Ovary (tissue), 3 donors: ENCODE measurements around the gene KIAA1328.

ENCODE experiments used
- POLR2A ChIP-seq: fragments of 450-650 bp; IDR thresholded peaks from one replicate; pipeline ENCODE4 v1.6.1; 2017; ENCODE audit warnings: antibody characterized with exemption, mild to moderate bottlenecking, moderate library complexity
- TF ChIP-seq, protein P1 (sequence below), 3 donors: fragments of 450-650 bp in 2 of 3; fragments of 200-600 bp in 1 of 3; IDR thresholded peaks; one replicate each; pipeline versions ENCODE4 v1.5.1 to v1.8.0; 2016 to 2022; ENCODE audit warnings: antibody characterized with exemption in 3 of 3, mild to moderate bottlenecking in 1 of 3
- donor health status: DM: no; HTN: no; CAD: no.

DNA sequence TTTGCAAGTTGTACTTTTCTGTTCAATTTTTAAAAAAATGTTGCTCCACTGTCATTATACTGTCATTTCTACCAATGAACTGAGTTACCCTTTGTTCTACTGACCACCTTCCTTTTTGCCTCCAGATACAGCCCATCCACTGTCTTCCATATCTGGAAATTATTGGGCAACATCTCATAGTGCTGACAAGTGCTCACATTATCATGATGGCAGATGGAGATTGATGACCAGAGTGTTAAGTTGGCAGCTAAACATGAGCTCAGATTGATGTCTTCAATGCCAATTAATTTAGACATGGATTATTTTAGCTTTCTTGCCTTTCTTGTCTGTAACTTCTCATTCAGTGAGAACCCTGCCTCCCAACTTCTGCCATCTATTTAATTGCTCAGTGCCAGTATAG is 76.6 kb downstream of the KIAA1328 start:
- TF ChIP-seq, protein P1, sequence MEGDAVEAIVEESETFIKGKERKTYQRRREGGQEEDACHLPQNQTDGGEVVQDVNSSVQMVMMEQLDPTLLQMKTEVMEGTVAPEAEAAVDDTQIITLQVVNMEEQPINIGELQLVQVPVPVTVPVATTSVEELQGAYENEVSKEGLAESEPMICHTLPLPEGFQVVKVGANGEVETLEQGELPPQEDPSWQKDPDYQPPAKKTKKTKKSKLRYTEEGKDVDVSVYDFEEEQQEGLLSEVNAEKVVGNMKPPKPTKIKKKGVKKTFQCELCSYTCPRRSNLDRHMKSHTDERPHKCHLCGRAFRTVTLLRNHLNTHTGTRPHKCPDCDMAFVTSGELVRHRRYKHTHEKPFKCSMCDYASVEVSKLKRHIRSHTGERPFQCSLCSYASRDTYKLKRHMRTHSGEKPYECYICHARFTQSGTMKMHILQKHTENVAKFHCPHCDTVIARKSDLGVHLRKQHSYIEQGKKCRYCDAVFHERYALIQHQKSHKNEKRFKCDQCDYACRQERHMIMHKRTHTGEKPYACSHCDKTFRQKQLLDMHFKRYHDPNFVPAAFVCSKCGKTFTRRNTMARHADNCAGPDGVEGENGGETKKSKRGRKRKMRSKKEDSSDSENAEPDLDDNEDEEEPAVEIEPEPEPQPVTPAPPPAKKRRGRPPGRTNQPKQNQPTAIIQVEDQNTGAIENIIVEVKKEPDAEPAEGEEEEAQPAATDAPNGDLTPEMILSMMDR (IDR thresholded peaks at IDR 0.05), result no peak
- no peak for TF ChIP-seq POLR2A
